GM18519 (cell line): ENCODE results near the gene NRIP1.
A peak's percentile ranks its signal among the peaks of the same experiment; 100 is the strongest.

Experiments
- ATAC-seq: cut with Tn5 transposase; IDR thresholded peaks from one replicate; pipeline ENCODE4 v1.9.1; 2021; ENCODE audit warnings: mild to moderate bottlenecking, moderate library complexity; ENCODE audit not compliant: unreplicated experiment, low FRiP score

NRIP1 gene

GRCh38 chr21:15011967-15012366, 52.8 kb downstream of the NRIP1 start:
- ATAC-seq, result no peak

GRCh38 chr21:15010645-15011044, 54.2 kb downstream of the NRIP1 start:
- no peak for ATAC-seq

- ATAC-seq, result no peak
These were observed 54.9 kb downstream of the NRIP1 start for GRCh38 chr21:15009837-15010363.

GRCh38 chr21:15007716-15008296, 57.0 kb downstream of the NRIP1 start:
- no peak for ATAC-seq

GRCh38 chr21:15006594-15007230, 58.1 kb downstream of the NRIP1 start:
- ATAC-seq, result no peak

GRCh38 chr21:15005391-15005790, 59.4 kb downstream of the NRIP1 start:
- no peak for ATAC-seq

- ATAC-seq, result no peak
These were observed 60.0 kb downstream of the NRIP1 start for GRCh38 chr21:15004721-15005370.

- ATAC-seq, result no peak
These were observed 61.2 kb downstream of the NRIP1 start for GRCh38 chr21:15003463-15004135.

- ATAC-seq, result peak; percentile 87
These were observed 62.8 kb downstream of the NRIP1 start for GRCh38 chr21:15001857-15002606.

GRCh38 chr21:15001113-15001512, 63.7 kb downstream of the NRIP1 start:
- ATAC-seq, result no peak

GRCh38 chr21:15000081-15000480, 64.7 kb downstream of the NRIP1 start:
- no peak for ATAC-seq

- ATAC-seq, result no peak
These were observed 66.0 kb downstream of the NRIP1 start for GRCh38 chr21:14998784-14999183.

- ATAC-seq, result no peak
These were observed 66.5 kb downstream of the NRIP1 start for GRCh38 chr21:14998336-14998735.

GRCh38 chr21:14995695-14996490, 68.9 kb downstream of the NRIP1 start:
- ATAC-seq, result no peak

- ATAC-seq, result no peak
These were observed 69.6 kb downstream of the NRIP1 start for GRCh38 chr21:14995226-14995625.

GRCh38 chr21:14993115-14993514, 71.7 kb downstream of the NRIP1 start:
- ATAC-seq, result no peak

GRCh38 chr21:14991957-14992356, 72.8 kb downstream of the NRIP1 start:
- no peak for ATAC-seq

GRCh38 chr21:14989359-14989758, 75.4 kb downstream of the NRIP1 start:
- no peak for ATAC-seq

GRCh38 chr21:14988760-14989159, 76.0 kb downstream of the NRIP1 start:
- no peak for ATAC-seq
